Hippocampal formation (tissue), 2 donors: ENCODE results near the gene PRAMEF17.
"Not testable (repeated sequence)": the region's sequence is repeated elsewhere in the genome, so short reads cannot be mapped to it uniquely, and the experiment has no call there.

Experiments used
- DNase-seq, 2 donors: peaks; one replicate each; lab custom pipeline; 2025; lab: John Stamatoyannopoulos, UW

PRAMEF17 gene, protein sequence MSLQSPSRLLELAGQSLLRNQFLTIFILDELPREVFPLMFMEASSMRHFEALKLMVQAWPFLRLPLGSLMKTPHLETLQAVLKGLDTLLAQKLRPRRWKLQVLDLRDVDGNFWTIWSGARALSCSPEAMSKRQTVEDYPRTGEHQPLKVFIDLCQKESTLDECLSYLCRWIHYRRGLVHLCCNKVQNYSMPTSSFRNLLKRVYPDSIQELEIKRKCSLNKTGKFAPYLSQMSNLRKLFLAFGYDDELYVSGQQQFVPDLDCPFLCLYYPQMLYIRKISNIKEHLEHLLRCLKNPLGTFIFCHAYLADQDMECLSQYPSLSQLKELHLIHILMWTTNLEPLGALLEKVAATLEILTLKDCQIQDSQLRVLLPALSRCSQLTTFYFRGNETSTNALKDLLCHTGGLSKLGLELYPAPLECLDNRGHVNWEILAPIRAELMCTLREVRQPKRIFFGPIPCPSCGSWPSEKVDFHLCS

DNA sequence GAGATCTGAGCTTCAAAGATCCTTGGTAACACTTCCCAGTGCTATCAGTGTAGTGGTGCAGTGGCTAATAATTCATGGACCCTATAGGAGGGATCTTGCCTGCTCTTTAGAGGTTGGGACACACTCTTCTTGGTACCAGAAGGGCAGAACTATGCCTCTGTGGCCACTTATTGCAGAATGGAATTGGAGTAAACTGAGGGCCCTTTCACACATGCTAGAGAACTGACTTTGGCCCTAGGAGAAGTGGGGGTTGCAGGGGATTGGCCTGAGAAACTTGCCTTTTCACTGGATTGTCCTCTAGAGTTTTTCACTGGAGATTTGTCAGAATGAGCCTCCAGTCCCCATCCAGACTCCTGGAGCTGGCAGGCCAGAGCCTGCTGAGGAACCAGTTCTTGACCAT is at the start of gene PRAMEF17:
PRAMEF17 (plus strand) TSS at position 301 of the 400 bp plus-strand sequence; CDS start at position 327, 26 bp downstream.
- DNase-seq = not testable (repeated sequence)

DNA sequence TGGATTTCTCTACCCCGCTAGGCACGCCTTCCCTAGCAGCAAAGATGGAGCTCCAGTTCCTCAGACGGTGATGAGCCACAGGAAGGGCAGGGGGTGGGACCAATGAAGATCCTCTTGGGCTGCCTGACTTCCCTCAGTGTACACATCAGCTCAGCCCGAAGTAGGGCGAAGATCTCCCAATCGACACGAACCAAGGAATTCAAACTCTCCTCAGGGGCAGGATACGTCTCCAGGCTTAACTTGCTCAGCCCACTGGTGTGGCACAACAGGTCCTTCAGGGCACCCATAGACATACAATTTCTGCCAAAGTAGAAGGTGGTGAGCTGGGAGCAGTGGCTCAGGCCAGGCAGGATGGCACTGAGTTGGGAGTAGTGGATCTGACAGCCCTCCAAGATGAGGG is 46.9 kb upstream of the PRAMEF17 start:
- DNase-seq = not testable (repeated sequence)

DNA sequence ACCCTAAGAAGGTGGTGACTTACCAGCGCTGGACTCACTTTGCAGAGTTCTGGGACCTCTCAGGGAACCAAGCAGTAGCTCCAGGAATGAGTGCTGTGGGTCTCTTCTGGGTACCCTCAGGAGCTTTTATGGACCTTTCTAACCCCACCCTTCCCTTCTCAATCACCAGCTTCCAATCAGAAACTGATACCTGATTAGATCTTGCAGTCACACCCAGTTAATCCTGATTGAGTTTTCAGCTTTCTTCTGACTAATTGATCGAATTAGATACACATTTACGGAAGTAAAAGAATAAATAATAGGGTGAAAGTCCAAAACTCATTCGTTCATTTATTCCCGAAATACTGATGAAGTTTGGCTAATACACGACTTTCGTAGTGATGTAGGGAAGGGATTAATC is 42.4 kb upstream of the PRAMEF17 start, which contains the start of gene PRAMEF14:
PRAMEF14 (minus strand) TSS at position 101 of the 400 bp plus-strand sequence. CDS start 1,820 bp downstream, outside the sequence.
- not testable (repeated sequence) for DNase-seq

DNA sequence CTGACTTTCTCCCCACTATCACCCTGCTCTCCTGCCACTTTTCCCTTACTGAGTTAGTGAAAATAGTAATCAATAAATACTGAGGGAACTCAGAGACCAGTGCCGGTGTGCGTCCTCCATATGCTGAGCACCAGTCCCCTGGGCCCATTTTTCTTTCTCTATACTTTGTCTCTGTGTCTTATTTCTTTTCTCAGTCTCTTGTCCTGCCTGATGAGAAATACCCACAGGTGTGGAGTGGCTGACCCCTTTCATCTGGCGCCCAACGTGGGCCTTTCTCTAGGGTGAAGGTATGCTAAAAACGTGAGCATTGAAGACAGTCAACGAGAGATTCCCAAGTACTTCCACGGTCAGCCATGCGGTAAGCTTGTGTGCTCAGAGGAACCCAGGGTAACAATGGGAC is 36.0 kb upstream of the PRAMEF17 start:
- DNase-seq = not testable (repeated sequence)

DNA sequence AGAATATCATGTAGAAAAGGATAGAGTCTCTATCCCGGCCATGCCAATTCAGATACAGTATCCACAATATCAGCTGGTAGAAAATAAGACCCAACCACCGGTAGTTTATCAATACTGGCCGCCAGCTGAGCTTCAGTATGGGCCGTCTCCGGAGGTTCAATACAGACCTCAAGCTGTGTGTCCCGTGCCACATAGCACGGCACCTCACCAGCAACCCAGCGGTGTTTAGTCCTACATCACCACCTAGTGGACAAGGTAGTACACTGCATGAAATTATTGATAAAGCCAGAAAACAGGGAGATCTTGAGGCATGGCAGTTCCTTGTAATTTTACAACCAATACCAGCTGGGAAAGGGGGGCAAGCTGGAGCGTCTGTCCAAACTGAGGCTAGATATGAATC is 35.0 kb upstream of the PRAMEF17 start:
- not testable (repeated sequence) for DNase-seq

DNA sequence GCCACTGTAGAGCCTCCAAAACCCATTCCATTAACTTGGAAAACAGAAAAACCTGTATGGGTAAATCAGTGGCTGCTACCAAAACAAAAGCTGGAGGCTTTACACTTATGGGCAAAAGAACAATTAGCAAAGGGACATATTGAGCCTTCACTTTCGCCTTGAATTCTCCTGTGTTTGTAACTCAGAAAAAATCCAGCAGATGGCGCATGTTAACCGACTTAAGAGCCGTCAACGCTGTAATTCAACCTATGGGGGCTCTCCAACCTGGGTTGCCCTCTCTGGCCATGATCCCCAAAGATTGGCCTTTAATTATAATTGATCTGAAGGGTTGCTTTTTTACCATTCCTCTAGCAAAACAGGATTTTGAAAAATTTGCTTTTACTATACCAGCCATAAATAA is 32.7 kb upstream of the PRAMEF17 start:
- peak in 1 of 2 donors; percentile 6 for DNase-seq

DNA sequence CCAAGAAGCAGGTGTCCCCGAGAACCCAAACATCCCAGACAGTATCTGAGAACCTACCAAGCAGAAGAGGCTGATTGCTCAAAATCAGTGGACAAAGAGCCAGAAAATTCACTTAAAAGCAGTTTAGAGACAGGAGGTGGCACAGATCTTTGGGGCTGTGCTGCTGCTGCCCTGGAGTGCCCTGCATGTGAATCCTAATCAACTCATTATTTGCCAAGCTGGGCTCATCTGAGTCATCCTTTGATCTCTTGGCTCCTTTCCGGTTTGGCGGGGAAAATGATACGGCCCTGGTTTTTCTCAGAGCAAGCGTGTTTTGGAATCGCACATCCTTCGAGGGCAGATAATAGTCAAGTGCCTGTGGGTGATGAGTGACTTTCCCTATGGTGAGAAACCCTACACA is 27.1 kb upstream of the PRAMEF17 start:
- DNase-seq = not testable (repeated sequence)

DNA sequence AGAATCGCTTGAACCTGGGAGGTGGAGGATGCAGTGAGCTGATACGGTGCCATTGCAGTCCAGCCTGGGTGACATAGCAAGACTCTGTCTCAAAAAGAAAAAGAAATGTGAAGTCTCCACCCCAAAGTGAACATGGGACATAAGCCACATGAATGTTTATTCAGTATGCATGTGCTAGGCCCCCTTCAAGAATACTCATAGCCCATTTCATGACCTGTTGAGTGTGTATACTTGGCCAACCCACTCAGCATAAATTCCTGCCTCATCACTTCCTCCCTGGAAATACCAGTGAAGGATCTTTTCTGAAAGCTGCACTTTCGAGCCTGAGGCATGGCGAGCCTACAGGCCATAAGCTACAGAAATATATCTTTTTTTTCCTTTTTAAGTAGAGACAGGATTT is 24.5 kb upstream of the PRAMEF17 start:
- not testable (repeated sequence) for DNase-seq

DNA sequence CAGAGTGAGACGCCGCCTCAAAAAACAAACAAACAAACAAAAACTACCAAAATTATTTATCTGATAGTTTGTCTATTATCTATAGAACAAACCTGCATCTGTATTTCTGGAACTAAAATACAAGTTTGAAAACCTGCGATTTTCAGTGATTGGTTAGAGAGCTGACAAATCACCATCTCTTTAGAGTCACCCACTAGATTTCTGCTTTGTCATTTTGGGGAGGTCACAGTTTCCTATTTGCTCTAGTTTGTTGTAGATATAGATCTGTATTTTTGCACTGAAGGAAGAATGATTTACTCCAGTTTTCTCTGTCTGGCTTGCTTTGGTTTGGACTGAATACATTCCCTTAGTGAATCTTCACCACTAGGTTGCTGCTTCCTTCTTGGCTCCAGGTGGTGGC is 22.9 kb upstream of the PRAMEF17 start:
- DNase-seq = not testable (repeated sequence)

DNA sequence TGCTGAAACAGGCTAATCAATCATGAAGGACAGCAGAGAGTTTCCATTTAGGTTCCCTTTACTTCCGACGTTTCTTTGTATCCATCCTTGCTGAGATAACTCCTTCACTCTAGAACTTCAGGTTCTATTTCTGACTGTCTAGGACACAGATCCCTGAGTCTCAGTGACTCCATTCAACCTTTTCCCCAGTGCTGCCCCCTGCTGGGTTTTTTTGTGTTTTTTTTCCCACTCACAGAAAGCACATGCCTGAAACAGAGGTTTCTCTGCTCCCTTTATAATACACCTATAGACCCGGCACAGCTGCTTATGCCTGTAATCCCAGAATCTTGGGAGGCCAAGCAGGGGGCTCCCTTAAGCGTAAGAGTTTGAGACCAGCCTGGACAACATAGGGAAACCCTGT is 20.9 kb upstream of the PRAMEF17 start:
- DNase-seq = not testable (repeated sequence)

DNA sequence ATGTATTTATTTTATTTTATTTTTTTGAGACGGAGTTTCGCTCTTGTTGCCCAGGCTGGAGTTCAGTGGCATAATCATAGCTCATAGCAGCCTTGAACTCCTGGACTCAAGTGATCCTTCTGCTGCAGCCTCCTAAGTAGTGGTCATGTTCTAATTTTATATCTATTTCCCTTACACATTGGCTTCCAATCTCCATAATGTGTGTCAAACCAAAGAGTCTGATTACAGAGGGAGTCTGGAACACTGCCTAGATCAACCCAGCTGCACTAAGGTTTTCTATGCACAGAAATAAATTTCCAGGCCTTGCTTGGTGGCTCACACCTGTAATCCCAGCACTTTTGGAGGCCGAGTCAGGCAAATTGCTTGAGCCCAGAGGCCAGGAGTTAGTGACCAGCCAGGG is 10.4 kb upstream of the PRAMEF17 start:
- DNase-seq = not testable (repeated sequence)

DNA sequence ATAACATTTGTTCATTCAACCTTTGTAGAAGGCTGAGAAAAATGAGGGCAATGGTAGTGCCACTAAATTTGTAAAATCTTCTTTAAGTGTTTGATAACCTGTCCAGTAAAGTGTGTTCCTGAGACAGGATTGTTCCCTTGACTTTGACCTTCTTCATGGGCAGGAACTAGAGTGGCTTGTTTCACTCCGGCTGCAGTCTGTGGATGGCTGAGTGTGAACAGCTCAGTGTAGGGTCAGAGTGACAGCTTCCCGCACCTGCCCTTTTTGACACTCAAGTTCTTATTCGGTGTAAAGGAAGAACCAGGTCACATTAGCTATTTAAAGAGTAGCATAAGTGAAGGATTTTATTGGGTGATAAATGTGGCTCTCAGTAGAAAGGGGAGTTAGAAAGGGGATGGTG is 9.1 kb upstream of the PRAMEF17 start:
- DNase-seq = not testable (repeated sequence)

DNA sequence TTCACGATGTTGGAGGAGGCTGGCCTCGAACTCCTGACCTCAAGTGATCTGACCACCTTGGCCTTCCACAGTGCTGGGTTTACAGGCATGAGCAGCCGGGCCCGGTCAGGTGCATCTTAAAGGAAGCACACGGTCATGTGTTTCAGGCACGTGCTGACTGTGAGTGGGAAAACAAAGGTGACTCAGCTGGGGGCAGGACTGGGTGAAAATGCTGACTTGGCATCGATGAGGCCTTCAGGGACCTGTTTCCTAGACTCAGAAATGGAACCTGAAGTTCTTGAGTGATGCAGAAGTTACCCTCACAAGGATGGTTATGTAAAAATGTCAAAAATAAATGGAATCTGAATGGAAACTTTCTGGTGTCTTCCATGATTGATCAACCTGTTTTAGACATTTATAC is 3.6 kb downstream of the PRAMEF17 start:
- DNase-seq = not testable (repeated sequence)

DNA sequence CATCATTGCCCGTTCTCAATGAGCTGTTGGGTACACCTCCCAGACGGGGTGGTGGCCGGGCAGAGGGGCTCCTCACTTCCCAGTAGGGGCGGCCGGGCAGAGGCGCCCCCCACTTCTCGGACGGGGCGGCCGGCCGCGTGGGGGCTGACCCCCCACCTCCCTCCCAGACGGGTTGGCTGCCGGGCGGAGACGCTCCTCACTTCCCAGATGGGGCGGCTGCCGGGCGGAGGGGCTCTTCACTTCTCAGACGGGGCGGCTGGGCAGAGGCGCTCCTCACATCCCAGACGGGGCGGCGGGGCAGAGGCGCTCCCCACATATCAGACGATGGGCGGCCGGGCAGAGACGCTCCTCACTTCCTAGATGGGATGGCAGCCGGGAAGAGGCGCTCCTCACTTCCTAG is 5.3 kb downstream of the PRAMEF17 start:
- DNase-seq = not testable (repeated sequence)

DNA sequence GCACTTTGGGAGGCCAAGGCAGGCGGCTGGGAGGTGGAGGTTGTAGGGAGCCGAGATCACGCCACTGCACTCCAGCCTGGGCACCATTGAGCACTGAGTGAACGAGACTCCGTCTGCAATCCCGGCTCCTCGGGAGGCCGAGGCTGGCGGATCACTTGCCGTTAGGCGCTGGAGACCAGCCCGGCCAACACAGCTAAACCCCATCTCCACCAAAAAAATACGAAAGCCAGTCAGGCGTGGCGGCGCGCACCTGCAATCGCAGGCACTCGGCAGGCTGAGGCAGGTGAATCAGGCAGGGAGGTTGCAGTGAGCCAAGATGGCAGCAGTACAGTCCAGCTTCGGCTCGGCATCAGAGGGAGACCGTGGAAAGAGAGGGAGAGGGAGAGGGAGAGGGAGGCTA is 5.9 kb downstream of the PRAMEF17 start:
- DNase-seq = not testable (repeated sequence)

DNA sequence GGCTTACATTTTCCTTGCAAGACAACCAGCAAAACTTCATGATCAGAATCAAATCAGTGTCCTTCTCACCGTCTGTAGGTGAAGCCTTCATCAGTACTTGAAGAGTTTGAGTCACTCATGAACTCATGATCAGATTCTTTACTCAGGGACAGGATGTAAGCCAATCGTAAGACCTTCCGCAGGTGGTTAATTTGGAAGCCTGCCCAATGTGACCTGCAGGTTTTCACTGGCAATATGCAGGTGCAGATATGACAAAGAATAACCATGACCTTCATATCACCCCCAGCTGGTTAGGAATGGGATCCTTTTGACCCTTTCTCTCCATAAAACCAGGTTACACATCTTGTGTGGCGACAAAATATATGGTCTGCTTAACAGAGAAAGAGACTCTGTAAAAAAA is 18.4 kb downstream of the PRAMEF17 start:
- DNase-seq = no peak

DNA sequence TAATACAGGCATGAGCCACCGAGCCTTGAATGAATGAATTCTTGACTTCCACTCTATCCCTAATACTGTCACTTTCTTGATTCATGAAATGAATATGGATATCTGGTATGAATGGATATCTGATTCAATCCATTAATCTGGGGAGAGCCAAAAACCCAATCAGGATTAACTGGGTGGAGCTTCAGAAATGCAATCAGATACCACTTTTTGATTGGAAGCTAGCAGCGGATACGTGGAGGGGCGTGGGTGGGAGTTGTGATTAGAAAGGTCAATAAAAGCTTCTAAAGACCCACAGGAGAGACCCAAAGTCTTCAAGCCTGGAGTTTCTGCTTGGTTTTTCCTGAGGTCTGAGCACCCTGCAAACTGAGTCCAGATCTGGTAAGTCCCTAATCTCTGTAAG is 20.7 kb downstream of the PRAMEF17 start, which contains the start of gene PRAMEF20:
PRAMEF20 (plus strand) TSS at position 301 of the 400 bp plus-strand sequence. CDS start 5,905 bp downstream, outside the sequence.
- not testable (repeated sequence) for DNase-seq

DNA sequence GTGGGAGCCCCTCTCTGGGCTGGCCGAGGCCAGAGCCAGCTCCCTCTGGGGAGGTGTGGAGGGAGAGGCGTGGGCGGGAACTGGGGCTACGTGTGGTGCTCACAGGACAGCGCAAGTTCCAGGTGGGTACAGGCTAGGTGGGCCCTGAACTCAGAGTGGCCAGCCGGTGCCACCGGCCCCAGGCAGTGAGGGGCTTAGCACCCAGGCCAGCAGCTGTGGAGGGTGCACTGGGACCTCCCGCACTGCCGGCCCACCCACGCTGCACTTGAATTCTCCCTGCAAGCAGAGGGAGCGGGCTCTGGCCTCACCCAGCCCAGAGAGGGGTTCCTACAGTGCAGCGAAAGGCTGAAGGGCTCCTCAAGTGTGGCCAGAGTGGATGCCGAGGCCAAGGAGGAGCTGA is 41.1 kb downstream of the PRAMEF17 start:
- no peak for DNase-seq

DNA sequence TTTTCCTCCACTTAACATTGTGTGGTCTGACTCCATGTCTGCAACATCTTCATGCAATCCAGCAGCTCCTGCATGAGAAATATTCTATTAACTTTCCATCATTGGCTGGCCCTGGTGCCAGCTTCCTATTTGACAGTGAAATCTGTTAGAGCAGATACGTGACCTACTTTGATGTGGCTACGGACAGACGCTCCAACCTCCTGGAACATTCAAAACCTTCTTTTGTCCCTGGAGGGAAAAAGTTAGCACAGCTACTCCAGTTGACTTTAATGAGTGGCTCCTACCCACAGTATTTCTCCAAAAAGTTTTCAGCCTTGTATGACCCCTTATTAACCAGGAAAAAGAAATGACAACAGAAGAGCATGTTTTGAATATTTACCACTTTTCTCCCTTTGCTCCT is 42.8 kb downstream of the PRAMEF17 start:
- DNase-seq = no peak

DNA sequence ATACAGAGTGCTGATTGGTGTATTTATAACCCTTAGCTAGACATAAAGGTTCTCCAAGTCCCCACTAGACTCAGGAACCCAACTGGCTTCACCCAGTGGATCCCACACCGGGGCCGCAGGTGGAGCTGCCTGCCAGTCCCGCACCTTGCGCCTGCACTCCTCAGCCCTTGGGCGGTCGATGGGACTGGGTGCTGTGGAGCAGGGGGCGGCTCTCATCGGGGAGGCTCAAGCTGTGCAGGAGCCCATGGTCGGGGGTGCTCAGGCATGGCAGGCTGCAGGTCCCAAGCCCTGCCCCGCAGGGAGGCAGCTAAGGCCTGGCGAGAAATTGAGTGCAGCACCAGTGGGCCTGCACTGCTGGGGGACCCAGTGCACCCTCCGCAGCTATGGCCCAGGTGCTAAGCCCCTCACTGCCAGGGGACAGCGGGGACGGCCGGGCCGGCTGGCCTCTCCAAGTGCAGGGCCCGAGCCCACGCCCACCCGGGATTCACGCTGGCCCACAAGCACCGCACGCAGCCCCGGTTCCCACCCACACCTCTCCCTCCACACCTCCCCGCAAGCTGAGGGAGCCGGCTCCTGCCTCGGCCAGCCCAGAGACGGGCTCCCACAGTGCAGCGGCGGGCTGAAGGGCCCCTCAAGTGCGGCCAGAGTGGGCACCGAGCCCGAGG is 44.4 kb downstream of the PRAMEF17 start:
- not testable (repeated sequence) for DNase-seq

DNA sequence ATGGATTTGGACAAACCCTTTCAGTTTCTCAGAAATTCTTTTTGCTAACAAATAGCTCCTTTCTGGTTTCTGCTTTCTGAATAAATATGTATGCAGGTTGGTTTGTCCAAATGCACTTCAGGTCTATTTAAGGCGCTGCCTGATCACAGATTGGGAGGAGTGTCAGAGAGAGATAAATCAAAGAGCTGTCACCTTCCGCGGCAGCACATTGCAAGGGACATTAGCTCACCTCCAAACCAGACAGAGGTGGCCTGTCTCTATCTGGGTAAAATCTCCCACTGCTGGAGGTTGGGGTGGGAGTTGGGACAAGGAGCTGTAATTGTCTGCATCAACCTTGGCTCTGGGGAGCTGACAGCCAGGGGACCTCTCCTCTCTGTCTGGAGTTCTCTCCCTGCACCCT is 46.0 kb downstream of the PRAMEF17 start:
- DNase-seq = no peak

DNA sequence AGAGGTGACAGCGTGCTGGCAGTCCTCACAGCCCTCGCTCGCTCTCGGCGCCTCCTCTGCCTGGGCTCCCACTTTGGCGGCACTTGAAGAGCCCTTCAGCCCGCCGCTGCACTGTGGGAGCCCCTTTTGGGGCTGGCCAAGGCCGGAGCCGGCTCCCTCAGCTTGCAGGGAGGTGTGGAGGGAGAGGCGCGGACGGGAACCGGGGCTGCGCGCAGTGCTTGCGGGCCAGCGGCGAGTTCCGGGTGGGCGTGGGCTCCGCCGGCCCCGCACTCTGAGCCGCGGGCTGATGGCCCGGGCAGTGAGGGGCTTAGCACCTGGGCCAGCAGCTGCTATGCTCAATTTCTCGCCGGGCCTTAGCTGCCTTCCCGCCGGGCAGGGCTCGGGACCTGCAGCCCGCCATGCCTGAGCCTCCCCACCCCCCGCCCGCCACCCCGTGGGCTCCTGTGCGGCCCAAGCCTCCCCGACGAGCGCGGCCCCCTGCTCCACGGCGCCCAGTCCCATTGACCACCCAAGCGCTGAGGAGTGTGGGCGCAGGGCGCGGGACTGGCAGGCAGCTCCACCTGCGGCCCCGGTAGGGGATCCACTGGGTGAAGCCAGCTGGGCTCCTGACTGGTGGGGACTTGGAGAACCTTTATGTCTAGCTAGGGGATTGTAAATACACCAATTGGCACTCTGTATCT is 49.8 kb downstream of the PRAMEF17 start:
- DNase-seq = not testable (repeated sequence)
